IPS-NIHi7 (cell line): Measurements from ENCODE around the gene PLEKHO2.

ENCODE experiments used
- DNase-seq: peaks from one replicate; pipeline ENCODE4 v3.0.0; 2012; ENCODE audit warnings: mixed read lengths; ENCODE audit errors: extremely low spot score

PLEKHO2 gene

DNA sequence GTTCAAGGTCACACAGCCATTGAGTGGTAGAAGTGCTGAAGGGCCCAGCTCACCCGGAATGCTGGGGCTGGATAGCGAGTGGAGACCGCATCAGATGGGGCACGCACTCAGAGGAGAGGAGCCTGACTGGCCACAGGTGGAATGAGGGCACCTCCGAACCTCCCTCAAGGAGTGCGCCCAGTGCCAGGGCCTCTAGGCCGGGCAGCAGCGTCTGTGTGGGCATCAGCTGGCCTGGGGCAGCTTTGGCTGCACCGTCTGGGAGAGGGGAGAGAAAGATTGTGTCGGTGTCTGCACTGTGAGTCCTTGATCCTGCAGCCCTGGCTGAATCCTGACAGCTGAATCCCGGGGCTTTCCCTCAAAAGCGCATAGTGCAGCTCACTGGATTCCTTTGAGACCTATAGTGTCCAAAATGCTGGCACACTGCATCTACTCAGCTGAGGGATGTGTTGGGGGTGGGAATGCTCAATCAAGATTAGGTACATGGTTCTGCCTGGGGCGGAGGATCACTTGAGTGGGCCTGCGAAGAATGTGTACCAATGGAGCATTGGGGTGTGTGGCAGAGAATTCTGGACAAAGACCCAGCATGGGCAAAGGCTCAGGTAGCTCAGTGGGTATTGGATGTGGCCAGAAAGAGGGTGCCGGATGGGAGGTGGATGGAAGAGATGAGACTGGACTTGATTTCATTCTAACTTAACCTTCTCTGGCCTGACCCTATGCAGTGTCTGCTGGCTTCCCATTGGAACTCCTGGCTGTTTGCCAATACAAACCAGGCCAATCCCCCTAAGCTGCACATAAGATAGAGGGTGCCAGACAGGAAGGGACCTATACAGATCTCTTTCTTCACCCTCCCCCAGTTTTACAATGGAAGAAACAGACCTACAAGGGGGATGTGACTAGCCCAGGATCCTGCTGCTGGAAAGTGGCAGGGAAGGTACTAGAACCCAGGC is 70.9 kb downstream of the PLEKHO2 start:
- no peak for DNase-seq

GRCh38 chr15:64915518-64916227 is 74.0 kb downstream of the PLEKHO2 start:
- peak; percentile 38 for DNase-seq

- no peak for DNase-seq
Measured at GRCh38 chr15:64916365-64916764, 74.7 kb downstream of the PLEKHO2 start.

DNA sequence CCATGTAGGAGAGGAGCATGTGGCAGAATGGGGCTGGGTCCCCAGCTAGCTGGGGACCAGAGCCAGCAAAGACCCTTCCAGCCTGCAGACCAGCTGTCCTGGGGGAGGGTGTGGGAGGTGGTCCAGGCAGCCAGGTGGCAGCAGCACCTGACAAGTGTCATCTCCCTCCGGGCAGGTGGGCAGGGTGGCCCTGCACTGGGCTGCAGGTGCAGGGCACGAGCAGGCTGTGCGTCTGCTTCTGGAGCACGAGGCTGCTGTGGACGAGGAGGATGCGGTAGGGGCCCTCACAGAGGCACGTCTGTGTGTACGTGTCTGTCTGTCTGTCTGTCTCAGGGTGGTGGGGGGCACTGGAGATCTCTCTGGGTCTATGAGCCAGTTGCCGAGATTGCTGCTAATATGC is 75.5 kb downstream of the PLEKHO2 start:
- no peak for DNase-seq
